DOHH2 (cell line): Measurements from ENCODE around the gene PRPF39.

Experiments used
- EZH2phosphoT487 ChIP-seq: fragments of 200-600 bp; sonication (generic); IDR thresholded peaks from 2 replicates; pipeline ENCODE4 v1.6.1; 2017; ENCODE audit warnings: borderline replicate concordance, mild to moderate bottlenecking, antibody characterized with exemption, low read length, moderate library complexity, mixed read lengths
- TF ChIP-seq, protein P1 (sequence below): fragments of 200-600 bp; sonication (generic); IDR thresholded peaks from one replicate; pipeline ENCODE4 v1.5.1; 2014; ENCODE audit warnings: antibody characterized with exemption, mild to moderate bottlenecking, low read depth, low read length; ENCODE audit not compliant: poor library complexity, severe bottlenecking

DNA sequence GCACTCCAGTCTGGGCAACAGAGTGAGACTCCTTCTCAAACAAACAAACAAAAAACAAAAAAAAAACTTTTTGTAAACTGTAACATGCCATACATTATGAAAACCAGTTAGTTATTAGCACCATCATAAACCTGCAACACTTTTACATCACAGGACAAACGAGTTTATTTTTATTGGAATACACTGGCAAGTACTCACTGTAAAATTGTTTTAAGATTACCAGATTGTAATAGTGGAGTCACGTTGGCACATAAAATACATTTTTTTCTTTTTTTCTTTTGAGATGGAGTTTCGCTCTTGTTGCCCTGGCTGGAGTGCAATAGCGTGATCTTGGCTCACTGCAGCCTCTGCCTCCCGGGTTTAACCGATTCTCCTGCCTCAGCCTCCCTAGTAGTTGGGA, 34.7 kb downstream of the PRPF39 start:
- TF ChIP-seq, protein P1, sequence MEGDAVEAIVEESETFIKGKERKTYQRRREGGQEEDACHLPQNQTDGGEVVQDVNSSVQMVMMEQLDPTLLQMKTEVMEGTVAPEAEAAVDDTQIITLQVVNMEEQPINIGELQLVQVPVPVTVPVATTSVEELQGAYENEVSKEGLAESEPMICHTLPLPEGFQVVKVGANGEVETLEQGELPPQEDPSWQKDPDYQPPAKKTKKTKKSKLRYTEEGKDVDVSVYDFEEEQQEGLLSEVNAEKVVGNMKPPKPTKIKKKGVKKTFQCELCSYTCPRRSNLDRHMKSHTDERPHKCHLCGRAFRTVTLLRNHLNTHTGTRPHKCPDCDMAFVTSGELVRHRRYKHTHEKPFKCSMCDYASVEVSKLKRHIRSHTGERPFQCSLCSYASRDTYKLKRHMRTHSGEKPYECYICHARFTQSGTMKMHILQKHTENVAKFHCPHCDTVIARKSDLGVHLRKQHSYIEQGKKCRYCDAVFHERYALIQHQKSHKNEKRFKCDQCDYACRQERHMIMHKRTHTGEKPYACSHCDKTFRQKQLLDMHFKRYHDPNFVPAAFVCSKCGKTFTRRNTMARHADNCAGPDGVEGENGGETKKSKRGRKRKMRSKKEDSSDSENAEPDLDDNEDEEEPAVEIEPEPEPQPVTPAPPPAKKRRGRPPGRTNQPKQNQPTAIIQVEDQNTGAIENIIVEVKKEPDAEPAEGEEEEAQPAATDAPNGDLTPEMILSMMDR: no peak
- no peak for TF ChIP-seq EZH2phosphoT487
